Progenitor cell of endocrine pancreas (in vitro differentiated cells): Measurements from ENCODE around the gene GRIK3. TPM values are rescaled to one million over a fixed set of nuclear protein-coding genes. Genes with fewer than 3 reads are reported as not detected.

Source experiments
- DNase-seq: peaks from one replicate; pipeline ENCODE4 v3.0.0; 2021; ENCODE audit warnings: low spot score; ENCODE audit not compliant: unreplicated experiment
- H3K27ac Mint-ChIP-seq: 2 replicates; pipeline ENCODE4 v1.8.0; 2021; ENCODE audit warnings: mild to moderate bottlenecking, moderate library complexity, mixed read lengths
- H3K27me3 Mint-ChIP-seq: 2 replicates; pipeline ENCODE4 v1.8.0; 2021; ENCODE audit warnings: mixed read lengths
- H3K36me3 Mint-ChIP-seq: 2 replicates; pipeline ENCODE4 v1.8.0; 2022; ENCODE audit warnings: mixed read lengths; ENCODE audit not compliant: insufficient read depth
- H3K4me1 Mint-ChIP-seq: 2 replicates; pipeline ENCODE4 v1.8.0; 2021; ENCODE audit warnings: low read depth, mixed read lengths
- H3K4me3 Mint-ChIP-seq: 2 replicates; pipeline ENCODE4 v1.8.0; 2021; ENCODE audit warnings: low read depth, mild to moderate bottlenecking, moderate library complexity, mixed read lengths
- H3K9me3 Mint-ChIP-seq: 2 replicates; pipeline ENCODE4 v1.8.0; 2021; ENCODE audit warnings: low read depth, mixed read lengths
- total RNA-seq: library from RNA; stranded (reverse); gene quantifications from 2 replicates; pipeline ENCODE4 v1.2.1, GENCODE V29; 2021
- TF ChIP-seq, protein P1 (sequence below): fragments of 200-600 bp; sonication (generic); IDR thresholded peaks from one replicate; pipeline ENCODE4 v1.5.0; 2021; ENCODE audit warnings: antibody characterized with exemption, mild to moderate bottlenecking; ENCODE audit not compliant: unreplicated experiment

Gene GRIK3
- total RNA-seq, 1 donor from 2014 or later, result 0.41 TPM

DNA sequence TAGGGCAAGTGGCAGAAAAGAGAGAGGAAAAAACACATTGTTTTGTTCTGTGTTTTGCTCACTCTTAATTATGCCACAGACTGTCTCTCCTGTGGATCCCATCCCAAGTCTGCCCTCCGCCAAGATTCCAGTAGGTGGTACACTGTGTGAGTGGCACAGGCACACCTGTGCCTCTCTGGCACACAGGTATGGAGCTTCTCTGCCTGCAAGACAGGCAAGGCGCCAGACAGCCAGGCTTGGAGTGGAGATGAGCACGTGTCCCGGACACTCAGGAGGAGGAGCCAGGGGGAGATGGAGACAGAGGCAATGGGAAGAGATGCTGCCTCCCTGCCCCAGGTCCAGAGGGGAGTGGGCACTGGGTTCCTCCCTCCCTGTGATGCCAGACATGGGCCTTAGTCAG is 6.5 kb upstream of the GRIK3 start:
- Mint-ChIP-seq H3K27me3 (peaks cover 90% of the 10 kb centered on the region), H3K36me3 (no peaks in the 10 kb centered on the region), H3K27ac (no peak overlapping the region), H3K9me3 (no peaks in the 10 kb centered on the region), H3K4me1 (no peaks in the 10 kb centered on the region), H3K4me3 (no peak overlapping the region)
- TF ChIP-seq, protein P1, sequence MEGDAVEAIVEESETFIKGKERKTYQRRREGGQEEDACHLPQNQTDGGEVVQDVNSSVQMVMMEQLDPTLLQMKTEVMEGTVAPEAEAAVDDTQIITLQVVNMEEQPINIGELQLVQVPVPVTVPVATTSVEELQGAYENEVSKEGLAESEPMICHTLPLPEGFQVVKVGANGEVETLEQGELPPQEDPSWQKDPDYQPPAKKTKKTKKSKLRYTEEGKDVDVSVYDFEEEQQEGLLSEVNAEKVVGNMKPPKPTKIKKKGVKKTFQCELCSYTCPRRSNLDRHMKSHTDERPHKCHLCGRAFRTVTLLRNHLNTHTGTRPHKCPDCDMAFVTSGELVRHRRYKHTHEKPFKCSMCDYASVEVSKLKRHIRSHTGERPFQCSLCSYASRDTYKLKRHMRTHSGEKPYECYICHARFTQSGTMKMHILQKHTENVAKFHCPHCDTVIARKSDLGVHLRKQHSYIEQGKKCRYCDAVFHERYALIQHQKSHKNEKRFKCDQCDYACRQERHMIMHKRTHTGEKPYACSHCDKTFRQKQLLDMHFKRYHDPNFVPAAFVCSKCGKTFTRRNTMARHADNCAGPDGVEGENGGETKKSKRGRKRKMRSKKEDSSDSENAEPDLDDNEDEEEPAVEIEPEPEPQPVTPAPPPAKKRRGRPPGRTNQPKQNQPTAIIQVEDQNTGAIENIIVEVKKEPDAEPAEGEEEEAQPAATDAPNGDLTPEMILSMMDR, result no peak
- no peak for DNase-seq

DNA sequence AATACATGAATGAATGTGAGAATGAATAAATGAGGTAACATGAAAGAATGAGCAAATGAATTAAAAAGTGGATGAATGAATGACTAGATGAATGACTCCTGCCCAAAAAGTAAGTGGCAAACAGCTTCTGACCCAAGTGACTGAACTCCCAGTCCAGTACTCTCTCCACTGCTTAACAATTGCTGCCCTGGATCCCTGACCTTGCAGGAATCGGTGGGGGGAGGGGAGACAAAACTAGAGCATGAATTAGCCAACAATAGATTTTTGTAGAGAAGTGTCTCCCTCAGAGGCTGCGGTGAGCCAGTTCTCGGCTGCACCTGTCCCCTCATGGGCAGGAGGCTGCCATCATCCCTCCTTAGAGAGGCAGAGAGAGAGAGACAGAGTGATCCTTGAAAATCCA is 5.9 kb upstream of the GRIK3 start:
- Mint-ChIP-seq H3K36me3 (no peaks in the 10 kb centered on the region), H3K9me3 (no peaks in the 10 kb centered on the region), H3K27me3 (peaks cover 93% of the 10 kb centered on the region), H3K27ac (no peak overlapping the region), H3K4me1 (peaks cover 1% of the 10 kb centered on the region), H3K4me3 (no peak overlapping the region)
- DNase-seq, result no peak
- TF ChIP-seq, protein P1, result no peak

DNA sequence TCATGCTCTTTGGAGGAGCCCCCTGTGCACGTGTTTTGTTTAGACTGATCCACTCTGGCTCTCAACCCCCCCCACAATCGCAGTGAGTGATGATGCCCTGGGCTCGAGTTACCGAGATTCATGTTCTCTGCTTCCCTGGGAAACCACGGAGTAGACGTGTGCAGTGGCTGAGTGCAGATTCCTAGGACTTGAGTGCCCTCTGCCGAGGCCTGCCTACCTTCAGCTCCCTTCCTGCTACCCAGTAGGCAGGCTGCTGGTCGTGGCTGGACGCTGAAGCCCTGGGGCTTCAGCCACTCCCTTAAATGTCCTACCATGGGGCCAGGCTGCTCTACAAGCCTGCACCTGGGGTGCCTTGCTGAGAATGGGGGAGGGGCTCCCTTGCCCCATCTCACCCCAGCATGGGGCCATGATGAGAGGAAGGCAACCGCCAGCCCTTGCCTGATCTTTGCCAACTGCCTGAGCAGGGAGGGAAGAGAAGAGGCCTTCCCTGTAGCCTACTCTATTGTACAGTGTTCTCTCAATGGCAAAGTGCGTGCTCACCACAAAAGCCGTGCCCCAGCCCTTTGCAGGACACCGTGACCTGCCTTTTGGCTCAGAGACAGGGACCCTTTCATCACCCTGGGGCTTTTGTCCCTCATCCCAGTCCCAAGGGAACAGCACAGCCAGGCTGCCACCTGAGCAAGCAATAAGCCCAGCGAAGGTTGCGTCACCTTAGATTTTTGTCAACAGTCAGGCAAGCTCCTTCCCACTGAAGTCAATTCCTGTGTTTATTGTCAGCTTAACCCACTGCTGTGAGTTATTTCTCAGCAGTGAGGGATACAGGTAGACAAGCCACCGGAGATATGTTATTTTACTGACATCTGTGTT is 4.1 kb upstream of the GRIK3 start:
- Mint-ChIP-seq H3K9me3 (no peaks in the 10 kb centered on the region), H3K4me1 (peaks cover 4% of the 10 kb centered on the region), H3K27me3 (peaks cover 87% of the 10 kb centered on the region), H3K4me3 (no peak overlapping the region), H3K36me3 (no peaks in the 10 kb centered on the region), H3K27ac (peak overlapping the region; percentile 86)
- TF ChIP-seq, protein P1, result peak; percentile 48
- no peak for DNase-seq

DNA sequence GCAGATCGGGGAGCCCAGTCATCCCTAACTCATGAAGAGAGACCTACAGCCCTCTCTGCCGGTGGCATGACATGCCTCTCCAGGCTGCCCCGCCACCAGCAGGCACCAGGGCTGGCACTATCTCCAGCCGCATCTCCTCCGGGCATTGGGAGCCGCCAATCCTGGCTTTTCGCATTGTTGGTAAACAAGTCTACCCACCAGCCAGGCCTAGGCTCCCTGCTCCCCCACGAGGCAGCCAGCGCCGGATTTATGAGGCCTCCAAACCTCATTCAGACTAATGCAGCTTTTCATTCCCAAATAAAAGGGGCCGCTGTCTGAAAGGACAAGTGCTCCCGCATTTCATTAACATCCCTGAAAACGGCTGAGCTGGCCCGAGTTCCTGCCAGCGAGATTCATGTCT is 3.4 kb upstream of the GRIK3 start:
- no peak for DNase-seq
- TF ChIP-seq, protein P1, result no peak

DNA sequence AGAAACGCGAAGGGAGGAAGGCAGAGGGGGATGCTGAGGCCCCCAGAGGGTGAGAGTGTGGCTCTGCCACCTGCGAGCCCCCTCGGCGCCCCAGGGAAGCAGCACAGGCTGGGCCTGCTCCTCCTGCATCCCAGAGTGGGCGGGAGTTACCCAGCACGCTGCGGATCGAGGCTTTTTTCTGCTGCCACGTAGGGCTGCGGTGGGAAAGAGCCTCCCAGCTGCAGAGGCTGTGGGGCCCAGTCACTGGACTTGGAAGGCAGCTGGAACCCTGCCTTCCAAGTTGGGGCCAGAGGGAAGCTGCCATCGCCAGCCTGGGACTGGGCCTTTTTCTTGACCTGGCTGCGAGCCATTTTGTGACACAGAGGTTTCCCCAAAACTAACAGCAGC is 2.3 kb upstream of the GRIK3 start:
- DNase-seq, result no peak
- Mint-ChIP-seq H3K4me1 (peaks cover 4% of the 10 kb centered on the region), H3K27me3 (peaks cover 83% of the 10 kb centered on the region), H3K9me3 (no peaks in the 10 kb centered on the region), H3K4me3 (no peak overlapping the region), H3K36me3 (no peaks in the 10 kb centered on the region), H3K27ac (no peak overlapping the region)
- TF ChIP-seq, protein P1, result no peak

More for the DNA sequence above, 3.4 kb upstream of the GRIK3 start:
- Mint-ChIP-seq H3K27ac (no peak overlapping the region), H3K4me1 (peaks cover 4% of the 10 kb centered on the region), H3K9me3 (no peaks in the 10 kb centered on the region), H3K36me3 (no peaks in the 10 kb centered on the region), H3K27me3 (peaks cover 82% of the 10 kb centered on the region), H3K4me3 (no peak overlapping the region)
